Lung (tissue), 12 donors: Measurements from ENCODE around the gene XPC. TPM values are rescaled to one million over a fixed set of nuclear protein-coding genes. Genes with fewer than 3 reads are reported as not detected.
"Not testable (repeated sequence)": the region's sequence is repeated elsewhere in the genome, so short reads cannot be mapped to it uniquely, and the experiment has no call there.

Experiments used
- ATAC-seq: fragments of 200-7000 bp; cut with Tn5 transposase; one replicate; pipeline ENCODE4 v1.9.1; 2020; ENCODE audit warnings: moderate number of reproducible peaks; ENCODE audit not compliant: insufficient read depth, low FRiP score
- DNase-seq, 3 donors: peaks; one replicate each; pipeline ENCODE4 v3.0.0-alpha.2; 2013 to 2017
- H3K27ac ChIP-seq, 2 donors: one replicate each; pipeline ENCODE4 v1.5.1; 2013; ENCODE audit warnings: mild to moderate bottlenecking in 2 of 2, moderate library complexity in 2 of 2, control low read depth in 1 of 2, inconsistent platforms in 1 of 2, low read depth in 1 of 2, low read length in 1 of 2
- H3K27me3 ChIP-seq, 3 donors: one replicate each; pipeline ENCODE4 v1.5.1; 2013; ENCODE audit warnings: low read length in 2 of 3; ENCODE audit not compliant: control insufficient read depth in 3 of 3, insufficient read depth in 3 of 3
- H3K36me3 ChIP-seq, 4 donors: one replicate each; pipeline ENCODE4 v1.5.1; 2013; ENCODE audit warnings: low read length in 4 of 4, mild to moderate bottlenecking in 1 of 4, moderate library complexity in 1 of 4; ENCODE audit not compliant: control insufficient read depth in 4 of 4, insufficient read depth in 4 of 4
- H3K4me1 ChIP-seq, 5 donors: one replicate each; pipeline ENCODE4 v1.5.1; 2013; ENCODE audit warnings: low read length in 5 of 5, mild to moderate bottlenecking in 2 of 5, moderate library complexity in 1 of 5; ENCODE audit not compliant: control insufficient read depth in 5 of 5, insufficient read depth in 5 of 5
- H3K4me3 ChIP-seq: one replicate; pipeline ENCODE4 v1.5.1; 2013; ENCODE audit warnings: mild to moderate bottlenecking, control low read depth, moderate library complexity
- H3K9ac ChIP-seq, 2 donors: one replicate each; pipeline ENCODE4 v1.5.1; 2013; ENCODE audit warnings: low read length in 2 of 2, control low read depth in 1 of 2; ENCODE audit not compliant: insufficient read depth in 1 of 2
- H3K9me3 ChIP-seq, 4 donors: one replicate each; pipeline ENCODE4 v1.5.1; 2013; ENCODE audit warnings: low read length in 3 of 4, mild to moderate bottlenecking in 1 of 4, moderate library complexity in 1 of 4; ENCODE audit not compliant: control insufficient read depth in 4 of 4, insufficient read depth in 3 of 4
- CTCF ChIP-seq: IDR thresholded peaks from 2 replicates; pipeline ENCODE4 v1.5.1; 2012; ENCODE audit warnings: mild to moderate bottlenecking; ENCODE audit errors: control extremely low read depth, extremely low read depth
- WGBS, 2 donors: extraction: QIAGEN DNeasy Blood & Tissue Kit; methylation state at CpG; one replicate each; pipeline ENCODE4 v1.1.7; 2013; 5-methylcytosine and 5-hydroxymethylcytosine counted together
- polyA plus RNA-seq, 2 donors: library from polyadenylated mRNA; stranded (reverse); fragments of 200-250 nt; gene quantifications; one replicate each; pipeline ENCODE4 v1.2.1, GENCODE V29; 2013
- total RNA-seq, 2 donors: library from RNA; depleted of rRNA in 1 of 2; stranded (reverse); fragments of >200 nt in 1 of 2; gene quantifications; one replicate each; pipeline ENCODE4 v1.2.1, GENCODE V29; 2014 to 2021
- donor health status: control.
- donor health status: control.
- donor health status: Bipolar disorder and iron deficiency.
- donor health status: healthy.
- donor health status: DM: yes; HTN: yes; CAD: no.

The XPC gene
- total and polyA plus RNA-seq, 4 donors = 16.4 to 31.9 (median 23.7) TPM

- H3K27me3 ChIP-seq = no peaks in the 10 kb centered on the region
- H3K9me3 ChIP-seq = no peaks in the 10 kb centered on the region
- 90 to 93% methylated on average over 5 of the region's 5 CpGs for WGBS, 2 donors
- H3K4me3 ChIP-seq = no peak overlapping the region
- DNase-seq (no peak), ATAC-seq (no peak)
- peaks cover 0 to 9% (median under 1%) of the 10 kb centered on the region in 4 donors for H3K36me3 ChIP-seq
- H3K27ac ChIP-seq = no peak overlapping the region
- TF ChIP-seq CTCF = no peak
- H3K4me1 ChIP-seq = peaks cover 5 to 38% (median 21%) of the 10 kb centered on the region in 5 donors
- H3K9ac ChIP-seq = no peak overlapping the region
Observed at GRCh38 chr3:14121859-14122258, 56.5 kb downstream of the XPC start.

GRCh38 chr3:14120921-14121448, 57.4 kb downstream of the XPC start:
- H3K36me3 ChIP-seq = peaks cover 2 to 11% (median 3%) of the 10 kb centered on the region in 4 donors
- not testable (repeated sequence) for H3K27me3 ChIP-seq, ATAC-seq, H3K4me3 ChIP-seq, H3K9ac ChIP-seq, DNase-seq, H3K9me3 ChIP-seq, H3K27ac ChIP-seq
- 97 to 98% methylated on average over 2 of the region's 2 CpGs for WGBS, 2 donors
- H3K4me1 ChIP-seq = peaks cover 0 to 30% (median 13%) of the 10 kb centered on the region in 5 donors

GRCh38 chr3:14120111-14120920, 58.1 kb downstream of the XPC start:
- TF ChIP-seq CTCF = no peak
- no peak for DNase-seq
- no peak for ATAC-seq
- no peak overlapping the region for H3K4me3 ChIP-seq
- H3K27me3 ChIP-seq = no peaks in the 10 kb centered on the region
- H3K9ac ChIP-seq = no peak overlapping the region
- no peak overlapping the region for H3K27ac ChIP-seq
- WGBS, 2 donors = 95% methylated on average over 11 of the region's 11 CpGs
- H3K36me3 ChIP-seq = peaks cover 8 to 17% (median 8%) of the 10 kb centered on the region in 4 donors
- H3K9me3 ChIP-seq = no peaks in the 10 kb centered on the region
- H3K4me1 ChIP-seq = peaks cover 0 to 25% (median 12%) of the 10 kb centered on the region in 5 donors

- Histone ChIP-seq H3K4me3 (no peak overlapping the region), H3K9me3 (no peaks in the 10 kb centered on the region), H3K4me1 (peaks cover 0 to 25% (median 12%) of the 10 kb centered on the region in 5 donors), H3K36me3 (peaks cover 10 to 20% (median 13%) of the 10 kb centered on the region in 4 donors), H3K27ac (no peak overlapping the region), H3K9ac (no peak overlapping the region), H3K27me3 (no peaks in the 10 kb centered on the region)
- WGBS, 2 donors = 81 to 93% methylated on average over 2 of the region's 2 CpGs
- TF ChIP-seq CTCF = no peak
- no peak for ATAC-seq
- no peak for DNase-seq
Observed at GRCh38 chr3:14119651-14120050, 58.8 kb downstream of the XPC start.
